Measurements from ENCODE around the gene TPH2. TPM values are rescaled to one million over a fixed set of nuclear protein-coding genes. Genes with fewer than 3 reads are reported as not detected.

The TPH2 gene
- not detected in 2 replicates for total RNA-seq (2014; rRNA removed; shearing (Covaris generic))

GRCh38 chr12:71938728-71939385 lies at the start of gene TPH2:
TSS of gene TPH2 (plus strand) at chr12:71938845. CDS start at chr12:71938987, 142 bp downstream.
- peak; percentile 47 for DNase-seq (ENCODE audit: low read depth)

GRCh38 chr12:71890475-71890874 lies 48.2 kb upstream of the TPH2 start:
- DNase-seq (ENCODE audit: low read depth): no peak

GRCh38 chr12:71892059-71892458 lies 46.6 kb upstream of the TPH2 start:
- no peak for DNase-seq (ENCODE audit: low read depth)

GRCh38 chr12:71896205-71896882 lies 42.3 kb upstream of the TPH2 start:
- DNase-seq (ENCODE audit: low read depth): no peak

GRCh38 chr12:71900091-71900490 lies 38.6 kb upstream of the TPH2 start:
- peak; percentile 30 for DNase-seq (ENCODE audit: low read depth)

GRCh38 chr12:71904629-71905028 lies 34.0 kb upstream of the TPH2 start:
- DNase-seq (ENCODE audit: low read depth): no peak

GRCh38 chr12:71935594-71935993 lies 3.1 kb upstream of the TPH2 start:
- peak; percentile 58 for DNase-seq (ENCODE audit: low read depth)

- DNase-seq (ENCODE audit: low read depth): no peak
These were observed 1.4 kb downstream of the TPH2 start for GRCh38 chr12:71940068-71940467.

GRCh38 chr12:71941174-71941573 lies 2.5 kb downstream of the TPH2 start:
- no peak for DNase-seq (ENCODE audit: low read depth)

GRCh38 chr12:71942259-71942658 lies 3.6 kb downstream of the TPH2 start:
- no peak for DNase-seq (ENCODE audit: low read depth)

GRCh38 chr12:71942703-71943102 lies 4.1 kb downstream of the TPH2 start:
- DNase-seq (ENCODE audit: low read depth): no peak

- DNase-seq (ENCODE audit: low read depth): no peak
These were observed 6.5 kb downstream of the TPH2 start for GRCh38 chr12:71945121-71945520.

- no peak for DNase-seq (ENCODE audit: low read depth)
These were observed 7.2 kb downstream of the TPH2 start for GRCh38 chr12:71945883-71946282.

GRCh38 chr12:71947645-71948105 lies 9.0 kb downstream of the TPH2 start:
- peak; percentile 70 for DNase-seq (ENCODE audit: low read depth)

GRCh38 chr12:71948390-71948789 lies 9.7 kb downstream of the TPH2 start:
- DNase-seq (ENCODE audit: low read depth): no peak

- DNase-seq (ENCODE audit: low read depth): no peak
These were observed 11.0 kb downstream of the TPH2 start for GRCh38 chr12:71949646-71950045.

- DNase-seq (ENCODE audit: low read depth): no peak
These were observed 11.8 kb downstream of the TPH2 start for GRCh38 chr12:71950404-71950803.

- no peak for DNase-seq (ENCODE audit: low read depth)
These were observed 12.2 kb downstream of the TPH2 start for GRCh38 chr12:71950819-71951218.

GRCh38 chr12:71954083-71954778 lies 15.6 kb downstream of the TPH2 start:
- no peak for DNase-seq (ENCODE audit: low read depth)

- no peak for DNase-seq (ENCODE audit: low read depth)
These were observed 16.2 kb downstream of the TPH2 start for GRCh38 chr12:71954861-71955260.

- peak; percentile 51 for DNase-seq (ENCODE audit: low read depth)
These were observed 17.3 kb downstream of the TPH2 start for GRCh38 chr12:71955970-71956369.

- DNase-seq (ENCODE audit: low read depth): peak; percentile 55
These were observed 19.4 kb downstream of the TPH2 start for GRCh38 chr12:71958056-71958455.

GRCh38 chr12:71958457-71958856 lies 19.8 kb downstream of the TPH2 start:
- peak; percentile 12 for DNase-seq (ENCODE audit: low read depth)
